HL-60 (cell line): ENCODE results near the gene ATP6V1G3.

ENCODE experiments used
- CTCF ChIP-seq: IDR thresholded peaks from one replicate; pipeline ENCODE4 v1.5.1; 2011; ENCODE audit warnings: low read length, control low read depth, inconsistent platforms; ENCODE audit not compliant: insufficient read depth
- GABPA ChIP-seq: IDR thresholded peaks from 2 replicates; pipeline ENCODE4 v1.6.1; 2012; ENCODE audit warnings: low read depth
- POLR2AphosphoS5 ChIP-seq: IDR thresholded peaks from 2 replicates; pipeline ENCODE4 v1.6.1; 2012; ENCODE audit warnings: low read depth
- REST ChIP-seq: IDR thresholded peaks from 2 replicates; pipeline ENCODE4 v1.6.1; 2012; ENCODE audit warnings: low read depth; ENCODE audit not compliant: insufficient replicate concordance
- SPI1 ChIP-seq: IDR thresholded peaks from 2 replicates; pipeline ENCODE4 v1.6.1; 2012; ENCODE audit warnings: low read depth, mild to moderate bottlenecking, borderline replicate concordance

DNA sequence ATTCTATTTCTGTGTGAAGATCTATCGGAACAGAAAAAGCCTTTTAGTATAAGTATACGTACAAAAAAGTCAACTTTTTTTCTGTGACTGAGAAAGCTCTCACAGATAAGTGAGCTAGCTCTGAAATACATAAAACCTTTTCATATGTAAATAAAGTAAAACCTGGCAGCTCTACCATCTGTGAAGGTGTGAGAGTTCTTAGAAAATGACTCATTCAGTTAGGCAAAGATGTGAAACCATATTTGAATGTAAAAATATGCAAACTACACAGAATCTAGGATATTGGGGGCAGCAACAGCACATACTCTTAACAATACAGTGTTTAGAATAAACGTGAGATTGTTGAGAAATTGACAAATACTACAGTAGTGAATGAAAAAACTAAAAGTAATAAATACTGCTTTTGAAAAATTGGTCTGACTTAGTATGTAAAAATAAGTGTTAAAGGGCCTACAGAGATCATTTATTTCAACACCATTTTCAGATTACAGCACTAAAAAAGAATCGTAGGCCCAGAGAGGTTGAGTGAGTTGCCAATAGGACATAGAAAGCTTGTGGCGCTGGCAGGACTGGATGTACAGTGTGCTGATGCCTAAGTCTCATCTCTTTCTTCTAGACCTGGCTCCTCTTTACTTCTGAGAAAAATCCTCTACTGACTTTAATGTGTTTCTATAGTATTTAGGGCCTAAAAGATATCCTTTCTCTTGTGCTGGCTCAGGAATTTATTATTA lies 19.8 kb downstream of the ATP6V1G3 start:
- no peak for TF ChIP-seq POLR2AphosphoS5
- TF ChIP-seq CTCF: no peak
- no peak for TF ChIP-seq GABPA
- TF ChIP-seq REST: no peak
- no peak for TF ChIP-seq SPI1
